DOHH2 (cell line): ENCODE data around the gene C2CD5.

Experiments
- EZH2phosphoT487 ChIP-seq: fragments of 200-600 bp; sonication (generic); IDR thresholded peaks from 2 replicates; pipeline ENCODE4 v1.6.1; 2017; ENCODE audit warnings: borderline replicate concordance, mild to moderate bottlenecking, antibody characterized with exemption, low read length, moderate library complexity, mixed read lengths
- TF ChIP-seq, protein P1 (sequence below): fragments of 200-600 bp; sonication (generic); IDR thresholded peaks from one replicate; pipeline ENCODE4 v1.5.1; 2014; ENCODE audit warnings: antibody characterized with exemption, mild to moderate bottlenecking, low read depth, low read length; ENCODE audit not compliant: poor library complexity, severe bottlenecking

DNA sequence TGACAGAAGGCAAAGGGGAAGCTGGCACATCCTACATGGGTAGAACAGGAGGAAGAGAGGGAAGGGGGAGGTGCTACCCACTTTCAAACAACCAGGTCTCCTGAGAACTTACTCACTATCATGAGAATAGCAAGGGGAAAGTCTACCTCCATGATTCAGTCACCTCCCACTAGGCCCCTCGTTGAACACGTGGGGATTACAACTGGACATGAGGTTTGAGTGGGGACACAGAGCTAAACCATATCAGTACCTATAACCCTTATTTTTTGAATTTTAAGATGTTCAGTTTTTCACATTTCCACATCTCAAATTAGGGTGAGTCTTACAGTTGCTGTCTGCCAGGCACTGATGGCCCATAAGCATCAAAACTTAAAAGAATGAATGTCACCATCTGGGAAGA, 129.6 kb downstream of the C2CD5 start:
- TF ChIP-seq, protein P1, sequence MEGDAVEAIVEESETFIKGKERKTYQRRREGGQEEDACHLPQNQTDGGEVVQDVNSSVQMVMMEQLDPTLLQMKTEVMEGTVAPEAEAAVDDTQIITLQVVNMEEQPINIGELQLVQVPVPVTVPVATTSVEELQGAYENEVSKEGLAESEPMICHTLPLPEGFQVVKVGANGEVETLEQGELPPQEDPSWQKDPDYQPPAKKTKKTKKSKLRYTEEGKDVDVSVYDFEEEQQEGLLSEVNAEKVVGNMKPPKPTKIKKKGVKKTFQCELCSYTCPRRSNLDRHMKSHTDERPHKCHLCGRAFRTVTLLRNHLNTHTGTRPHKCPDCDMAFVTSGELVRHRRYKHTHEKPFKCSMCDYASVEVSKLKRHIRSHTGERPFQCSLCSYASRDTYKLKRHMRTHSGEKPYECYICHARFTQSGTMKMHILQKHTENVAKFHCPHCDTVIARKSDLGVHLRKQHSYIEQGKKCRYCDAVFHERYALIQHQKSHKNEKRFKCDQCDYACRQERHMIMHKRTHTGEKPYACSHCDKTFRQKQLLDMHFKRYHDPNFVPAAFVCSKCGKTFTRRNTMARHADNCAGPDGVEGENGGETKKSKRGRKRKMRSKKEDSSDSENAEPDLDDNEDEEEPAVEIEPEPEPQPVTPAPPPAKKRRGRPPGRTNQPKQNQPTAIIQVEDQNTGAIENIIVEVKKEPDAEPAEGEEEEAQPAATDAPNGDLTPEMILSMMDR: no peak
- no peak for TF ChIP-seq EZH2phosphoT487
